GM13977 (cell line): ENCODE results near the gene ERG.

Experiments used
- DNase-seq: peaks from one replicate; pipeline ENCODE4 v3.0.0; 2012; ENCODE audit warnings: low spot score
- in situ Hi-C: fragments of 300-500 bp; cut with MboI; formaldehyde crosslinking; loops from one replicate; pipeline ENCODE4 v1.12.0; 2022; ENCODE audit warnings: low sequenced_read_pairs, low pct_unique_long_range_greater_than_20kb, mixed read lengths, inconsistent platforms; ENCODE audit not compliant: unreplicated experiment
- TF ChIP-seq, protein P1 (sequence below): IDR thresholded peaks from 2 replicates; pipeline ENCODE4 v1.5.1; 2012; ENCODE audit warnings: mild to moderate bottlenecking, control low read depth; ENCODE audit not compliant: insufficient read depth; ENCODE audit errors: extremely low read depth, missing control alignments

Gene ERG

GRCh38 chr21:38478782-38479181 is 19.5 kb downstream of the ERG start:
- in situ Hi-C loops = no loop called here
- TF ChIP-seq, protein P1, sequence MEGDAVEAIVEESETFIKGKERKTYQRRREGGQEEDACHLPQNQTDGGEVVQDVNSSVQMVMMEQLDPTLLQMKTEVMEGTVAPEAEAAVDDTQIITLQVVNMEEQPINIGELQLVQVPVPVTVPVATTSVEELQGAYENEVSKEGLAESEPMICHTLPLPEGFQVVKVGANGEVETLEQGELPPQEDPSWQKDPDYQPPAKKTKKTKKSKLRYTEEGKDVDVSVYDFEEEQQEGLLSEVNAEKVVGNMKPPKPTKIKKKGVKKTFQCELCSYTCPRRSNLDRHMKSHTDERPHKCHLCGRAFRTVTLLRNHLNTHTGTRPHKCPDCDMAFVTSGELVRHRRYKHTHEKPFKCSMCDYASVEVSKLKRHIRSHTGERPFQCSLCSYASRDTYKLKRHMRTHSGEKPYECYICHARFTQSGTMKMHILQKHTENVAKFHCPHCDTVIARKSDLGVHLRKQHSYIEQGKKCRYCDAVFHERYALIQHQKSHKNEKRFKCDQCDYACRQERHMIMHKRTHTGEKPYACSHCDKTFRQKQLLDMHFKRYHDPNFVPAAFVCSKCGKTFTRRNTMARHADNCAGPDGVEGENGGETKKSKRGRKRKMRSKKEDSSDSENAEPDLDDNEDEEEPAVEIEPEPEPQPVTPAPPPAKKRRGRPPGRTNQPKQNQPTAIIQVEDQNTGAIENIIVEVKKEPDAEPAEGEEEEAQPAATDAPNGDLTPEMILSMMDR = no peak
- DNase-seq = no peak

- in situ Hi-C loops = no loop called here
- TF ChIP-seq, protein P1 = no peak
- no peak for DNase-seq
These were observed 21.1 kb downstream of the ERG start for GRCh38 chr21:38477226-38477625.

DNA sequence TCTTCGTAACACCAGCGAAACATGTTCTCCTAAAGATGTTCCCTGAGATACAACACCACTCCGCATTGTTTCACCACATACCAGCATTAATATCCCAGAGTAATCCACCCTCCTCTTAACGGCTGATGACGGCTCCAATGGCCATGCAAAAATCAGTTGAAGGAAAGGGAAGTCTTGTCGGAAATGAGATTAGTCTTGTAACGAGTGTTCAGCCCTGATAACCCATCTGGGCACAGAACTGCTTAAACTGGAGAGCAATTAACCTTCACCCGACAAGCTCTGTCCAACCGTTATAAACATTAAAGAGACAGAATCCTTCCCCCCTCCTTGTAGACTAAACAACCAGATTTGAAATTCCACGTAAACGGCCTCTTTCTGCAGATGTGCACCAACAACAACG is 21.9 kb downstream of the ERG start:
- no peak for DNase-seq
- in situ Hi-C loops = no loop called here
- TF ChIP-seq, protein P1 = no peak

- TF ChIP-seq, protein P1 = no peak
- DNase-seq = no peak
- in situ Hi-C loops = no loop called here
These were observed 22.8 kb downstream of the ERG start for GRCh38 chr21:38475519-38475918.

DNA sequence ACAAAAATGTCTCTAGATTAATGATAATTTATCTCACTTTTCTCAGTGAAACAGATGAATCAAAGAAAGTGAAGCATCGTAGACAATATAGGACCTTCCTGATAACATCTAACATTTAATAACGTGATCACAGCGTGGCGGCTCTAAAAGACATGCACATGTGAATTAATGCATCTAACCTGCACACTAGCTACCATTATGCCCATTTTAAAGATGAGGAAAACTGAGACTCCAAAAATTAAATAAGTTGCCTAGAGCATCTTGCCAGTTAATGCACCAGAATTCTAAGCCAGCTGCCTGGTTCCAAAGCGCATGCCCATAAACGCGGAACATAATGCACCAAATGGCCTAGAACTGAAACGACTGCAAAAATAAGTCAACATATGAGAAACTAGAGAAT is 23.5 kb downstream of the ERG start:
- TF ChIP-seq, protein P1 = no peak
- in situ Hi-C loops = no loop called here
- DNase-seq = no peak

GRCh38 chr21:38474124-38474523 is 24.2 kb downstream of the ERG start:
- DNase-seq = no peak
- TF ChIP-seq, protein P1 = no peak
- in situ Hi-C loops = no loop called here
